GM21737 (cell line): ENCODE measurements around the gene TCF21.

Source experiments
- ATAC-seq: cut with Tn5 transposase; IDR thresholded peaks from one replicate; pipeline ENCODE4 v1.9.1; 2021; ENCODE audit warnings: mild to moderate bottlenecking, moderate library complexity; ENCODE audit not compliant: unreplicated experiment

The TCF21 gene

GRCh38 chr6:133889557-133890403 is 867 bp downstream of the TCF21 start:
- ATAC-seq = no peak

GRCh38 chr6:133890711-133891148 is 1.8 kb downstream of the TCF21 start:
- ATAC-seq = no peak

- no peak for ATAC-seq
These were observed 2.4 kb downstream of the TCF21 start for GRCh38 chr6:133891149-133891926.

- no peak for ATAC-seq
These were observed 3.3 kb downstream of the TCF21 start for GRCh38 chr6:133891927-133892812.

- ATAC-seq = no peak
These were observed 4.1 kb downstream of the TCF21 start for GRCh38 chr6:133892813-133893691.

GRCh38 chr6:133893946-133894345 is 5.0 kb downstream of the TCF21 start:
- no peak for ATAC-seq

GRCh38 chr6:133894369-133894768 is 5.5 kb downstream of the TCF21 start:
- no peak for ATAC-seq

GRCh38 chr6:133894795-133895358 is 6.0 kb downstream of the TCF21 start:
- ATAC-seq = no peak

GRCh38 chr6:133895573-133896343 is 6.8 kb downstream of the TCF21 start:
- no peak for ATAC-seq

GRCh38 chr6:133896344-133896721 is 7.4 kb downstream of the TCF21 start:
- ATAC-seq = no peak

- ATAC-seq = no peak
These were observed 9.3 kb downstream of the TCF21 start for GRCh38 chr6:133898263-133898662.

- no peak for ATAC-seq
These were observed 10.6 kb downstream of the TCF21 start for GRCh38 chr6:133899556-133899955.

- ATAC-seq = no peak
These were observed 14.9 kb downstream of the TCF21 start for GRCh38 chr6:133903855-133904254.

GRCh38 chr6:133906050-133906449 is 17.1 kb downstream of the TCF21 start:
- ATAC-seq = no peak

GRCh38 chr6:133916650-133917151 is 27.8 kb downstream of the TCF21 start:
- peak; percentile 79 for ATAC-seq

- ATAC-seq = no peak
These were observed 28.9 kb downstream of the TCF21 start for GRCh38 chr6:133917781-133918180.

- ATAC-seq = no peak
These were observed 29.5 kb downstream of the TCF21 start for GRCh38 chr6:133918208-133918930.

- no peak for ATAC-seq
These were observed 30.4 kb downstream of the TCF21 start for GRCh38 chr6:133919362-133919761.
